Measurements from ENCODE around the gene CEP120.
A peak's percentile ranks its signal among the peaks of the same experiment; 100 is the strongest.
"Not testable (repeated sequence)": the region's sequence is repeated elsewhere in the genome, so short reads cannot be mapped to it uniquely, and the experiment has no call there.

The CEP120 gene

DNA sequence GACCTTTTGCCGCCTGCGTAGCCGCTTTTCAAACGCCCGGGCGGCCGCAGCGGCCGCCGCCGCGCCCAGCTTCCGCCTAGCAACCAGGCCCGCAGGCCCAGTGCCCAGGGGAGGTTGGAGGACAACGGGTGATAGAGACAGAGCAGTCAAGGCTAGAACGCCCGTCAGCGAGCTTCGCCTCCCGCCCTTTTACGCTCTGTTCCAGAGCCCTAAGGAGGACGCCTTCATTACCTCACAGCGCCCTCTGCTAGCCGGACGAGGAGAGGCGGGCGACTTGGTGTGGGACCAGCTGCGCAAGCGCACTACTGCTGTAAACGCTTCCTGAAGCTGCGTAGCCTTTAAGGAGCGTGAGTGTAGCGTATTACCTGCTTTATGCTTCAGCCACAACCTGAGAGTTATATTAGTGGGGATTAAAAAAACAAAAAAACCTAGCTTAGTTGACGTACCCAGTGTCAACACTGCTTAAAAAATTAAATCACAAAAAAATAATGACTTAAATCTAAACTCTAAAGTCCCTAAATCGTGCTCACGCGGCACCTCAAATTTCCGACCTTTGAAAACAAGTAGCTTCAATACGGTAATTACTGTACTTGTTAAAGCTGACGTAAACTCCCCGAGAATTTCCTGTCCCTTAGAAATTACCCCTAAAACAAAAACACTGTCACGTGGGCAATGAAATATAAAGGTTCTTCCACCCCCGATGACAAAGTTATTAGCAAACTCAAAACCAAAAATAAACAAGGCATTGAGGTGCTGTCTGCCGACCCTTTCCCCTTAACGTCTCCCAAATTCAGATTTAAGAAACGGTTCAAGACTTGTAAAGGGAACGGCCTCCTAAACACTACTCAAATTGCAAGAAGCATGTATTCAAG is at the start of gene CEP120:
Gene CEP120, minus strand, starts transcription at position 126 of the 872 bp plus-strand sequence. CDS start 405 bp downstream, outside the sequence.
- H3K4me3 ChIP-seq (replicated peaks in 1 of 2; ENCODE audit: low read depth in 2 of 2, low read length in 2 of 2): peak within 1 kb of the TSS; percentile 70 to 75
- TF ChIP-seq, protein P1, sequence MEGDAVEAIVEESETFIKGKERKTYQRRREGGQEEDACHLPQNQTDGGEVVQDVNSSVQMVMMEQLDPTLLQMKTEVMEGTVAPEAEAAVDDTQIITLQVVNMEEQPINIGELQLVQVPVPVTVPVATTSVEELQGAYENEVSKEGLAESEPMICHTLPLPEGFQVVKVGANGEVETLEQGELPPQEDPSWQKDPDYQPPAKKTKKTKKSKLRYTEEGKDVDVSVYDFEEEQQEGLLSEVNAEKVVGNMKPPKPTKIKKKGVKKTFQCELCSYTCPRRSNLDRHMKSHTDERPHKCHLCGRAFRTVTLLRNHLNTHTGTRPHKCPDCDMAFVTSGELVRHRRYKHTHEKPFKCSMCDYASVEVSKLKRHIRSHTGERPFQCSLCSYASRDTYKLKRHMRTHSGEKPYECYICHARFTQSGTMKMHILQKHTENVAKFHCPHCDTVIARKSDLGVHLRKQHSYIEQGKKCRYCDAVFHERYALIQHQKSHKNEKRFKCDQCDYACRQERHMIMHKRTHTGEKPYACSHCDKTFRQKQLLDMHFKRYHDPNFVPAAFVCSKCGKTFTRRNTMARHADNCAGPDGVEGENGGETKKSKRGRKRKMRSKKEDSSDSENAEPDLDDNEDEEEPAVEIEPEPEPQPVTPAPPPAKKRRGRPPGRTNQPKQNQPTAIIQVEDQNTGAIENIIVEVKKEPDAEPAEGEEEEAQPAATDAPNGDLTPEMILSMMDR (IDR thresholded peaks at IDR 0.05; ENCODE audit: low read depth, low read length): peak; percentile 72
- DNase-seq (ENCODE audit: low read depth in 2 of 2): peak; percentile 100

DNA sequence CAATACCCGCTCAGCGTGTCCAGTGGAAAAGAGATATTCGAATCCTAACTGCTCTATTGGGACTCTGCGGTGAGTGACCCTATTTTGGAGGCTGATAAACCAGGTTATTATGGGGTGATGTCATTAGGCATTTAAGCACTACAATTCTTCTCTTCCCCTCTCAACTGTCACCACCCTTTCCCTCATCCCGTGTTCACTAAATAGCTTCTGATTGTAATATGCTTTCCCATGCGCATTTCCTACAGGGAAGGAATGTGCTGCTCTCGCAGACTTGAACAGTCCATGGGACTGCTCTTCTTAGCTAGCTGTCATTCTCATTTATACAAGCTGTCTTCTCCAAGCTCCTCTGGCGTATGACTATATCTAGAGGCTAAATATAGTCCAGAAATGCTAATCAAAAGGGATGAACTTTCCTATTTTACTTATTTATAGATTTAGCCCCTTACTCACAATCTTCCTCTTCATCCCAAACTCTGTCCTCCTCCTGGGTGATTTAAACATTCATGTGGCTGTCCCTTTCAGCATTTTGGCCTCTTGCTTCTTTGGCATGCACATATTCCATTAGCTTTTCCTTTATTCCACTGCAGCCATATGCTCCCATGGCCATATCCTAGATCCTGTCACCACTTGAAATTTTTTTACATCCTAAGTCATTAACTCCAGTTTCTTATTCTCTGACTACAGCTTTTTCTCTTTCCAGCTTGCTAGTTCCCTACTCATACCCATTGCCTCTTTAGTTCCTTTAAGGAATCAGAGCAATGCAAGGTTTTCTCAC is 49.1 kb upstream of the CEP120 start:
- TF ChIP-seq, protein P1 (IDR thresholded peaks at IDR 0.05; ENCODE audit: low read depth, low read length): no peak
- peak in 1 of 2 donors; percentile 26 for DNase-seq (ENCODE audit: low read depth in 2 of 2)
- no peak overlapping the region for H3K4me3 ChIP-seq (replicated peaks in 1 of 2; ENCODE audit: low read depth in 2 of 2, low read length in 2 of 2)

DNA sequence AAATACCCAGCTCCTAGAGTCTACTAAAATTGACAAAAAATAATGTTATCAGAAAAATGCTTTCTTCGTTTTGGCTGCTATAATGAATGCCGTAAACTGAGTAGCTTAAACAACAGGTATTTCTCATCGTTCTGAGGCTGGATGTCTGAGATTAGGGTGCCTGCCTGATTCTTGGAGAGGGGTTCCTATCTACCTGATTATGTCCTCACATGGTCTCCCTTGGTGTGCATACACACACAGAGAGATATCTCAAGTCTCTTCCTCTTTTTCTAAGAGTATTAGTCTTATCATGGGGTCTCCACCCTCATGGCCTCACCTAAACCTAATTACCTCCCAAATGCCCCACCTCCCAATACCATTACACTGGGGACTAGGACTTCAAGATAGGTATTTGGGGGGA is 48.2 kb upstream of the CEP120 start:
- TF ChIP-seq, protein P1 (IDR thresholded peaks at IDR 0.05; ENCODE audit: low read depth, low read length): no peak
- no peak overlapping the region for H3K4me3 ChIP-seq (replicated peaks in 1 of 2; ENCODE audit: low read depth in 2 of 2, low read length in 2 of 2)
- DNase-seq (ENCODE audit: low read depth in 2 of 2): no peak

DNA sequence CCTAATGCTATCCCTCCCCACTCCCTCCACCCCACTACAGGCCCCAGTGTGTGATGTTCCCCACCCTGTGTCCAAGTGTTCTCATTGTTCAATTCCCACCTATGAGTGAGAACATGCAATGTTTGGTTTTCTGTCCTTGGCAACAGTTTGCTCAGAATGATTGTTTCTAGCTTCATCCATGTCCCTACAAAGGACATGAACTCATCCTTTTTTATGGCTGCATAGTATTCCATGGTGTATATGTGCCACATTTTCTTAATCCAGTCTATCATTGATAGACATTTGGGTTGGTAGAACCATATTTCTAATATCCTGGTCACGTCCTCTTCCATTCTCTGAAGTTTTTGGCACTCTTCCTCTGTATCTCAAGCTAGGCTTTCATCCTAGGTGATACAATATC is 43.6 kb upstream of the CEP120 start:
- DNase-seq (ENCODE audit: low read depth in 2 of 2); H3K4me3 ChIP-seq (replicated peaks in 1 of 2; ENCODE audit: low read depth in 2 of 2, low read length in 2 of 2): not testable (repeated sequence)

DNA sequence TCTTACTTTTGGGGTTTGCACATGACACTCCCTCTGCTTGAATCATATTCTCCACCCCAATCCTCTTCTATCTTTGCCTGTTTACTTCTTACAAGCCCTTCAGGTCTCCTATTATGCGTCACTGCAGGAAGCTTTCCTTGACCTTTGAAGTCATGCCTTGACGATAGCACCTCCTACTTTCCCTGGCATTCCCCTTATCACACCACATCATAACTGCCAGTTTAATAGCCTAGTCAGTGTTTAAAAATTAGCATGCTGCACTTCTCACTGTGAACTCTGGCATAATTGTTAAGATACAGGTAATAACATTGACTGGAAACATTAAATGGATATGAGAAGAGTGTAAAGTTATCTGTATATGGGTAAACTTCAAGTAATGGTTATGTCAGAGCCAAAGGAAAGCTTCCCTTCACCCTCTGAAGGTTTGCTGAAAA is 37.1 kb upstream of the CEP120 start:
- H3K4me3 ChIP-seq (replicated peaks in 1 of 2; ENCODE audit: low read depth in 2 of 2, low read length in 2 of 2): no peak overlapping the region
- TF ChIP-seq, protein P1 (IDR thresholded peaks at IDR 0.05; ENCODE audit: low read depth, low read length): no peak
- DNase-seq (ENCODE audit: low read depth in 2 of 2): peak; percentile 17 to 45

DNA sequence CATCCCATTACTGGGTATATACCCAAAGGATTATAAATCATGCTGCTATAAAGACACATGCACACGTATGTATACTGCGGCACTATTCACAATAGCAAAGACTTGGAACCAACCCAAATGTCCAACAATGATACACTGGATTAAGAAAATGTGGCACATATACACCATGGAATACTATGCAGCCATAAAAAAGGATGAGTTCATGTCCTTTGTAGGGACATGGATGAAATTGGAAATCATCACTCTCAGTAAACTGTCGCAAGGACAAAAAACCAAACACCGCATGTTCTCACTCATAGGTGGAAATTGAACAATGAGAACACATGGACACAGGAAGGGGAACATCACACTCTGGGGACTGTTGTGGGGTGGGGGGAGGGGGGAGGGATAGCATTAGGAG is 35.8 kb upstream of the CEP120 start:
- H3K4me3 ChIP-seq (replicated peaks in 1 of 2; ENCODE audit: low read depth in 2 of 2, low read length in 2 of 2); DNase-seq (ENCODE audit: low read depth in 2 of 2): not testable (repeated sequence)

DNA sequence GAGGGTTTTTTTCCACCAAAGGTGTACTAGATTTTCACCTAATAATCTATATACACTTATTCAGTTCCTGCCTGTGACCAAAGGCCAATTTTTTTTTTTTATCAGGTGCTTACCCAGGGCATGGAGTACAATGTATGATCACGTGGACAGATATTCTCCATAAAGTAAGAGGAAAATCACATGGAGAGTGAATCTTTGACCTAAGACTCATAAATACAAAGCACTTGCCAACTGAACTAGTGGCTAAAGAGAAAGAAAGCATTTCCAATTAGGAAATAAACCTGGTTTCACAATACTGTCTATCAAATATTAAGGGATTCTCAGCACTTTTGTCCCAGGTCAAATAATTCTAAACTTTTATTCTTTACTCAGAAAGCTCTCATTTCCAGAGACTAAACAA is 33.0 kb upstream of the CEP120 start:
- TF ChIP-seq, protein P1 (IDR thresholded peaks at IDR 0.05; ENCODE audit: low read depth, low read length): no peak
- no peak overlapping the region for H3K4me3 ChIP-seq (replicated peaks in 1 of 2; ENCODE audit: low read depth in 2 of 2, low read length in 2 of 2)
- DNase-seq (ENCODE audit: low read depth in 2 of 2): no peak

Measured in cardiac fibroblast (primary cell).